A549 (cell line): ENCODE measurements around the gene XAGE5. TPM values are rescaled to one million over a fixed set of nuclear protein-coding genes. Genes with fewer than 3 reads are reported as not detected.
"Not testable (repeated sequence)": the region's sequence is repeated elsewhere in the genome, so short reads cannot be mapped to it uniquely, and the experiment has no call there.

Experiments used
- ATAC-seq, 2 experiments: fragments of 200-7000 bp in 1 of 2; fragments of >200 bp in 1 of 2; cut with Nextera tagmentation in 1 of 2; cut with Tn5 transposase in 1 of 2; 3 replicates each; pipeline versions ENCODE4 v1.8.0 to v1.9.1; 2018 to 2020; ENCODE audit warnings: mild to moderate bottlenecking in 1 of 2, moderate library complexity in 1 of 2
- CTCF ChIA-PET: fragments of 300-600 bp; sonication (Branson Sonifier 250); formaldehyde crosslinking; extraction: SDS; loops from one replicate; lab custom pipeline; 2021; ENCODE audit warnings: antibody characterized with exemption, inconsistent platforms; lab: Yijun Ruan, JAX
- POLR2A ChIA-PET: fragments of 350-600 bp; formaldehyde crosslinking; extraction: SDS; loops from one replicate; lab custom pipeline; 2021; ENCODE audit warnings: antibody characterized with exemption, inconsistent platforms; lab: Yijun Ruan, JAX
- DNase-seq, 2 experiments: peaks; one replicate each; pipeline versions ENCODE4 v3.0.0 to v3.0.0-alpha.2; 2011 to 2016; ENCODE audit warnings: low read depth in 1 of 2, low spot score in 1 of 2
- FAIRE-seq: peaks from 2 replicates; lab custom pipeline; 2011; peaks lifted over from hg19 to GRCh38; lab: Jason Lieb, UNC
- H3K27ac ChIP-seq, 2 experiments: fragments of >200 bp; sonication (Bioruptor Twin); formaldehyde crosslinking; 3 replicates each; pipeline ENCODE4 v1.5.1; 2016 to 2017
- H3K4me1 ChIP-seq: fragments of >200 bp; sonication (Bioruptor Twin); formaldehyde crosslinking; 3 replicates; pipeline ENCODE4 v1.6.1; 2016
- H3K4me2 ChIP-seq: fragments of >200 bp; sonication (Bioruptor Twin); formaldehyde crosslinking; 3 replicates; pipeline ENCODE4 v1.6.1; 2016
- H3K4me3 ChIP-seq: fragments of >200 bp; sonication (Bioruptor Twin); formaldehyde crosslinking; 3 replicates; pipeline ENCODE4 v1.5.1; 2016
- H3K9me3 ChIP-seq: fragments of >200 bp; sonication (Bioruptor Twin); formaldehyde crosslinking; 3 replicates; pipeline ENCODE4 v1.6.1; 2016
- CHD4 ChIP-seq: fragments of 200-600 bp; sonication (generic); IDR thresholded peaks from 2 replicates; pipeline ENCODE4 v1.6.1; 2016; ENCODE audit warnings: antibody characterized with exemption, mild to moderate bottlenecking, borderline replicate concordance
- EHF ChIP-seq: fragments of 250-450 bp; sonication (Bioruptor Pico); IDR thresholded peaks from 2 replicates; pipeline ENCODE4 v1.5.0; 2020; ENCODE audit warnings: mild to moderate bottlenecking
- HMGXB4 ChIP-seq: fragments of 250-450 bp; sonication (Bioruptor Pico); IDR thresholded peaks from 2 replicates; pipeline ENCODE4 v1.5.0; 2021; ENCODE audit warnings: mild to moderate bottlenecking, moderate library complexity, borderline replicate concordance
- HOXB5 ChIP-seq: fragments of 250-450 bp; sonication (Bioruptor Pico); IDR thresholded peaks from 2 replicates; pipeline ENCODE4 v1.5.0; 2020; ENCODE audit warnings: mild to moderate bottlenecking, moderate library complexity
- MAFK ChIP-seq: fragments of 450-650 bp; IDR thresholded peaks from 2 replicates; pipeline ENCODE4 v1.6.1; 2014; ENCODE audit not compliant: partially characterized antibody
- WGBS: methylation state at CpG from one replicate; pipeline ENCODE4 v1.1.6; 2017; ENCODE audit errors: missing lambda C conversion rate; 5-methylcytosine and 5-hydroxymethylcytosine counted together
- polyA minus RNA-seq: library from RNA; depleted of rRNA, polyadenylated mRNA; stranded (reverse); fragments of >200 nt; gene quantifications from 2 replicates; pipeline ENCODE4 v1.2.3, GENCODE V29; 2011; rRNA and poly(A)+ RNA removed
- polyA plus RNA-seq, 4 experiments: library from polyadenylated mRNA; depleted of rRNA in 3 of 4; stranded (reverse); fragments of >200 nt; fragmentation: RNase III in 1 of 4; extraction: RNeasy Plus Mini Kit Qiagen cat#74134 plus additional on column Dnase treatment in 1 of 4; gene quantifications; 2 replicates in 3 of 4; 3 replicates in 1 of 4; pipeline ENCODE4 v1.2.3, GENCODE V29; 2011 to 2017

XAGE5 gene
- polyA plus RNA-seq (2011; rRNA removed) (not detected in 2 replicates), polyA plus RNA-seq (2017; fragmentation: RNase III; extraction: RNeasy Plus Mini Kit Qiagen cat#74134 plus additional on column Dnase treatment) (not detected in 3 replicates), polyA minus RNA-seq (not detected in 2 replicates)
- not detected in 2 replicates for polyA plus RNA-seq (2012; cell fraction: cytosol; rRNA removed)
- not detected in 2 replicates for polyA plus RNA-seq (2012; cell fraction: nucleus; rRNA removed)

GRCh38 chrX:52811065-52811625 is at the start of gene XAGE5:
TSS of gene XAGE5 (plus strand) at chrX:52811287. CDS start at chrX:52812567, 1,280 bp downstream.
- CTCF ChIA-PET: no interaction called here
- no peak for TF ChIP-seq HOXB5 (CRISPR knock-in tag)
- TF ChIP-seq EHF: no peak
- Histone ChIP-seq H3K9me3 (no peaks in the 10 kb centered on the region), H3K27ac (no peak within 1 kb of the TSS), H3K4me1 (no peaks in the 10 kb centered on the region), H3K4me3 (no peak within 1 kb of the TSS), H3K4me2 (no peak within 1 kb of the TSS)
- 65% methylated on average over 21 of the region's 25 CpGs for WGBS
- no peak for ATAC-seq
- DNase-seq: no peak
- FAIRE-seq: no peak
- POLR2A ChIA-PET: no interaction called here

GRCh38 chrX:52765983-52766382 is 45.1 kb upstream of the XAGE5 start:
- H3K4me1 ChIP-seq, ATAC-seq, FAIRE-seq, H3K9me3 ChIP-seq, H3K4me2 ChIP-seq, CTCF ChIA-PET, H3K27ac ChIP-seq, POLR2A ChIA-PET, DNase-seq, H3K4me3 ChIP-seq: not testable (repeated sequence)
- 26% methylated on average over 4 of the region's 5 CpGs for WGBS

- ATAC-seq, H3K4me1 ChIP-seq, H3K27ac ChIP-seq, FAIRE-seq, H3K4me2 ChIP-seq, CTCF ChIA-PET, H3K4me3 ChIP-seq, DNase-seq, POLR2A ChIA-PET, H3K9me3 ChIP-seq: not testable (repeated sequence)
- 44% methylated on average over 10 of the region's 11 CpGs for WGBS
Measured at GRCh38 chrX:52773504-52773903, 37.6 kb upstream of the XAGE5 start.

GRCh38 chrX:52797327-52797726 is 13.8 kb upstream of the XAGE5 start, which contains the start of gene SPANXN5:
TSS of gene SPANXN5 (minus strand) at chrX:52797427. CDS start at chrX:52797348, 79 bp downstream.
- 45% methylated on average over 2 of the region's 2 CpGs for WGBS
- H3K4me2 ChIP-seq, CTCF ChIA-PET, H3K27ac ChIP-seq, H3K4me3 ChIP-seq, FAIRE-seq, H3K9me3 ChIP-seq, H3K4me1 ChIP-seq, ATAC-seq, POLR2A ChIA-PET: not testable (repeated sequence)
- peak in 1 of 2 experiments; percentile 4 for DNase-seq

GRCh38 chrX:52804876-52805275 is 6.2 kb upstream of the XAGE5 start:
- H3K4me3 ChIP-seq, H3K9me3 ChIP-seq, H3K4me2 ChIP-seq, CTCF ChIA-PET, POLR2A ChIA-PET, ATAC-seq, DNase-seq, FAIRE-seq, H3K4me1 ChIP-seq, H3K27ac ChIP-seq: not testable (repeated sequence)
- WGBS: 20% methylated on average over 2 of the region's 2 CpGs

GRCh38 chrX:52819788-52820187 is 8.7 kb downstream of the XAGE5 start:
- Histone ChIP-seq H3K4me1 (no peaks in the 10 kb centered on the region), H3K9me3 (no peaks in the 10 kb centered on the region), H3K4me2 (no peak overlapping the region), H3K27ac (no peak overlapping the region), H3K4me3 (no peak overlapping the region)
- ATAC-seq: no peak
- peak; percentile 68 for TF ChIP-seq MAFK
- TF ChIP-seq HMGXB4: no peak
- no peak for TF ChIP-seq CHD4
- WGBS: 3% methylated on average over 4 of the region's 4 CpGs
- FAIRE-seq: no peak
- ChIA-PET CTCF (no interaction called here), POLR2A (no interaction called here)
- DNase-seq: no peak
